Adrenal gland (tissue), 12 donors: ENCODE measurements around the gene ATP8B3. TPM values are rescaled to one million over a fixed set of nuclear protein-coding genes. Genes with fewer than 3 reads are reported as not detected.
A peak's percentile ranks its signal among the peaks of the same experiment; 100 is the strongest.

ENCODE experiments used
- DNase-seq, 7 donors: peaks; one replicate each; pipeline ENCODE4 v3.0.0-alpha.2; 2019 to 2020
- H3K27ac ChIP-seq, 5 donors: fragments of 200-600 bp; sonication (generic) in 4 of 5; 1 replicate in 3 of 5; 2 replicates in 2 of 5; pipeline versions ENCODE4 v1.5.1 to v1.8.0; 2016 to 2020; ENCODE audit warnings: mild to moderate bottlenecking in 1 of 5
- H3K27me3 ChIP-seq: fragments of 200-600 bp; 2 replicates; pipeline ENCODE4 v1.8.0; 2021
- H3K36me3 ChIP-seq, 2 donors: fragments of 200-600 bp; replicated peaks in 1 of 2; 1 replicate in 1 of 2; 2 replicates in 1 of 2; pipeline versions ENCODE4 v1.5.1 to v1.8.0; 2018 to 2022
- H3K4me1 ChIP-seq, 2 donors: fragments of 200-600 bp; replicated peaks in 1 of 2; 1 replicate in 1 of 2; 2 replicates in 1 of 2; pipeline versions ENCODE4 v1.5.1 to v1.8.0; 2018 to 2021
- H3K4me3 ChIP-seq, 4 donors: fragments of 200-600 bp; sonication (generic) in 3 of 4; one replicate each; pipeline ENCODE4 v1.5.1; 2016 to 2018
- H3K9me3 ChIP-seq, 3 donors: fragments of 200-600 bp; sonication (generic) in 1 of 3; replicated peaks in 1 of 3; 1 replicate in 2 of 3; 2 replicates in 1 of 3; pipeline versions ENCODE4 v1.5.1 to v1.8.0; 2016 to 2021
- CTCF ChIP-seq, 6 experiments: fragments of 450-650 bp in 4 of 6; fragments of 200-600 bp in 2 of 6; sonication (generic) in 1 of 6; IDR thresholded peaks; 1 replicate in 5 of 6; 2 replicates in 1 of 6; pipeline versions ENCODE4 v1.5.1 to v1.8.0; 2016 to 2021; ENCODE audit warnings: antibody characterized with exemption in 6 of 6, mild to moderate bottlenecking in 2 of 6, moderate library complexity in 1 of 6
- POLR2A ChIP-seq, 2 donors: fragments of 450-650 bp; IDR thresholded peaks; one replicate each; pipeline ENCODE4 v1.6.1; 2017; ENCODE audit warnings: antibody characterized with exemption in 2 of 2, mild to moderate bottlenecking in 2 of 2, moderate library complexity in 1 of 2
- WGBS, 4 donors: extraction: QIAGEN DNeasy Blood & Tissue Kit in 2 of 4; methylation state at CpG; one replicate each; pipeline versions ENCODE4 v1.1.5 to v1.1.7; 2013 to 2017; 5-methylcytosine and 5-hydroxymethylcytosine counted together
- intact Hi-C, 2 donors: fragments of 100-400 bp; cut with DNase I; formaldehyde crosslinking; loops; one replicate each; pipeline versions ENCODE4 v1.14.1 to v1.15.0; 2022 to 2023
- polyA plus RNA-seq, 3 donors: library from polyadenylated mRNA; stranded (reverse); fragments of 200-250 nt in 2 of 3; fragments of 350-450 nt in 1 of 3; fragmentation: Illumina TruSeq in 1 of 3; extraction: RNeasy Lipid Tissue Mini Kit (QIAGEN cat#74804) in 1 of 3; gene quantifications; one replicate each; pipeline ENCODE4 v1.2.3, GENCODE V29; 2013 to 2014
- total RNA-seq, 9 donors: library from RNA; depleted of rRNA in 4 of 9; stranded (reverse); fragments of >200 nt in 4 of 9; fragments of 120-200 nt in 1 of 9; fragmentation: NEBNext Ultra II Directional in 1 of 9; extraction: Animal tissue kit (Norgen Biotek cat#: 25700) in 1 of 9; gene quantifications; one replicate each; pipeline versions ENCODE4 v1.1.0 to v1.2.4, GENCODE V29; 2013 to 2023
- donor health status: healthy with polysubstance abuse.
- donor health status: Bipolar disorder and iron deficiency.
- donor health status: DM: yes; HTN: yes; CAD: no.
- donor health status: DM: no; HTN: no; CAD: no.
- donor health status: DM: no; HTN: no; CAD: no.
- donor health status: DM: yes; HTN: yes; CAD: no.

The ATP8B3 gene
- total and polyA plus RNA-seq, 12 donors = 0.26 to 15.1 (median 4.4) TPM

- DNase-seq = peak in 3 of 7 donors; percentile 27 to 48 (median 28)
- H3K27me3 ChIP-seq = peaks cover 65% of the 10 kb centered on the region
- no peaks in the 10 kb centered on the region for H3K36me3 ChIP-seq
- TF ChIP-seq POLR2A (IDR thresholded peaks at IDR 0.05) (no peak), CTCF (IDR thresholded peaks at IDR 0.05) (peak in 1 of 6 experiments; percentile 26)
- H3K9me3 ChIP-seq = no peaks in the 10 kb centered on the region
- H3K4me3 ChIP-seq = no peak overlapping the region
- intact Hi-C loops = loop anchor here (5.0 kb wide), 2 partner anchors 96 to 221 kb away; no protein-coding TSS in a partner anchor
- no peak overlapping the region for H3K27ac ChIP-seq
- 11 to 19% (median 17%) methylated on average over 12 to 13 of the region's 13 CpGs for WGBS, 4 donors
- no peaks in the 10 kb centered on the region for H3K4me1 ChIP-seq
Observed at GRCh38 chr19:1768248-1768647, 43.8 kb downstream of the ATP8B3 start.

GRCh38 chr19:1767464-1767933 is 44.6 kb downstream of the ATP8B3 start:
- Histone ChIP-seq H3K9me3 (no peaks in the 10 kb centered on the region), H3K27ac (no peak overlapping the region), H3K4me1 (no peaks in the 10 kb centered on the region), H3K36me3 (no peaks in the 10 kb centered on the region), H3K27me3 (peaks cover 69% of the 10 kb centered on the region), H3K4me3 (no peak overlapping the region)
- intact Hi-C loops = loop anchor here (5.0 kb wide), 2 partner anchors 95 to 220 kb away; no protein-coding TSS in a partner anchor
- 2 to 40% (median 8%) methylated on average over 3 to 21 of the region's 21 CpGs for WGBS, 4 donors
- DNase-seq = peak in 5 of 7 donors; percentile 28 to 56 (median 45)
- TF ChIP-seq POLR2A (IDR thresholded peaks at IDR 0.05) = no peak
- TF ChIP-seq CTCF (IDR thresholded peaks at IDR 0.05) = peak; percentile 75 to 98 (median 90)

- no peaks in the 10 kb centered on the region for H3K9me3 ChIP-seq
- TF ChIP-seq CTCF (IDR thresholded peaks at IDR 0.05) = no peak
- TF ChIP-seq POLR2A (IDR thresholded peaks at IDR 0.05) = no peak
- no peaks in the 10 kb centered on the region for H3K36me3 ChIP-seq
- no peak for DNase-seq
- no peaks in the 10 kb centered on the region for H3K4me1 ChIP-seq
- 15 to 18% (median 16%) methylated on average over 8 to 10 of the region's 10 CpGs; no CpG with 5 or more reads in 1 of the 4 donors for WGBS, 4 donors
- no peak overlapping the region for H3K27ac ChIP-seq
- peaks cover 75% of the 10 kb centered on the region for H3K27me3 ChIP-seq
- intact Hi-C loops = loop anchor here (5.0 kb wide), 2 partner anchors 95 to 220 kb away; no protein-coding TSS in a partner anchor
- no peak overlapping the region for H3K4me3 ChIP-seq
Observed at GRCh38 chr19:1766800-1767352, 45.2 kb downstream of the ATP8B3 start.

GRCh38 chr19:1765904-1766799 is 45.9 kb downstream of the ATP8B3 start:
- 5 to 10% (median 7%) methylated on average over 18 to 38 of the region's 38 CpGs for WGBS, 4 donors
- Histone ChIP-seq H3K27ac (no peak overlapping the region), H3K4me3 (no peak overlapping the region), H3K36me3 (no peaks in the 10 kb centered on the region), H3K4me1 (no peaks in the 10 kb centered on the region), H3K27me3 (peaks cover 81% of the 10 kb centered on the region), H3K9me3 (no peaks in the 10 kb centered on the region)
- no peak for TF ChIP-seq CTCF (IDR thresholded peaks at IDR 0.05)
- TF ChIP-seq POLR2A (IDR thresholded peaks at IDR 0.05) = no peak
- intact Hi-C loops = loop anchor here (5.0 kb wide), 2 partner anchors 94 to 219 kb away; no protein-coding TSS in a partner anchor
- DNase-seq = no peak
